NCI-H187 (cell line): ENCODE results near the gene SBK2.
"Not testable (repeated sequence)": the region's sequence is repeated elsewhere in the genome, so short reads cannot be mapped to it uniquely, and the experiment has no call there.

ENCODE experiments used
- DNase-seq, 2 experiments: peaks; one replicate each; lab custom pipeline; 2025; lab: John Stamatoyannopoulos, UW

SBK2 gene

GRCh38 chr19:55502197-55502952 is 34.6 kb downstream of the SBK2 start:
- DNase-seq, result no peak

- DNase-seq, result no peak
Observed at GRCh38 chr19:55500368-55500952, 36.5 kb downstream of the SBK2 start.

GRCh38 chr19:55498246-55498840 is 38.6 kb downstream of the SBK2 start:
- DNase-seq, result no peak

GRCh38 chr19:55497763-55498162 is 39.2 kb downstream of the SBK2 start:
- no peak for DNase-seq

GRCh38 chr19:55496820-55497219 is 40.1 kb downstream of the SBK2 start:
- not testable (repeated sequence) for DNase-seq

- DNase-seq, result no peak
Observed at GRCh38 chr19:55495646-55496349, 41.1 kb downstream of the SBK2 start.

- no peak for DNase-seq
Observed at GRCh38 chr19:55494172-55494761, 42.7 kb downstream of the SBK2 start.

GRCh38 chr19:55493645-55494171 is 43.2 kb downstream of the SBK2 start:
- DNase-seq, result no peak

- no peak for DNase-seq
Observed at GRCh38 chr19:55493052-55493644, 43.8 kb downstream of the SBK2 start.

GRCh38 chr19:55492362-55492944 is 44.5 kb downstream of the SBK2 start:
- DNase-seq, result no peak

GRCh38 chr19:55491546-55492360 is 45.2 kb downstream of the SBK2 start:
- DNase-seq, result no peak

GRCh38 chr19:55490478-55491432 is 46.2 kb downstream of the SBK2 start:
- DNase-seq, result no peak

GRCh38 chr19:55489711-55490477 is 47.0 kb downstream of the SBK2 start:
- DNase-seq, result no peak

GRCh38 chr19:55488986-55489710 is 47.8 kb downstream of the SBK2 start:
- DNase-seq, result no peak

GRCh38 chr19:55487924-55488687 is 48.8 kb downstream of the SBK2 start, which contains the start of gene SSC5D:
TSS of gene SSC5D (plus strand) at chr19:55488436. CDS start at chr19:55488590, 154 bp downstream.
- DNase-seq, result no peak

- no peak for DNase-seq
Observed at GRCh38 chr19:55486971-55487923, 49.7 kb downstream of the SBK2 start.
